Naive thymus-derived CD8-positive, alpha-beta T cell (primary cell): Measurements from ENCODE around the gene DLX6. TPM values are rescaled to one million over a fixed set of nuclear protein-coding genes. Genes with fewer than 3 reads are reported as not detected.

Source experiments
- polyA plus RNA-seq, 3 donors: library from polyadenylated mRNA; unstranded; fragments of 300-500 nt; fragmentation: Illumina TruSeq; gene quantifications; one replicate each; pipeline ENCODE4 v1.2.3, GENCODE V29; 2021
- total RNA-seq, 8 experiments: library from RNA in 2 of 8; stranded (reverse) in 2 of 8; gene quantifications; one replicate each; pipeline ENCODE4 v1.2.3 and lab custom pipeline; 2021 to 2026

Gene DLX6
- total and polyA plus RNA-seq, 5 experiments from 2014 or later = not detected

Other genes starting within 250 kb of the DLX6 start
- not detected for gene DLX5, start 19.3 kb downstream of the DLX6 start, total RNA-seq
- gene DLX5, start 19.3 kb downstream of the DLX6 start, polyA plus RNA-seq = not detected
- gene SDHAF3, start 112.1 kb downstream of the DLX6 start, total RNA-seq = 10 to 100 TPM; 18.3 to 20.2 TPM
- 10 to 100 TPM; 51.6 to 70.9 (median 59.4) TPM for gene SDHAF3, start 112.1 kb downstream of the DLX6 start, polyA plus RNA-seq